DMS79 treated with DMSO at 0.1 percent for 48 hours (cell line): ENCODE data around the gene PPM1L.
"Not testable (repeated sequence)": the region's sequence is repeated elsewhere in the genome, so short reads cannot be mapped to it uniquely, and the experiment has no call there.

Source experiments
- DNase-seq: peaks from one replicate; lab custom pipeline; 2025; lab: John Stamatoyannopoulos, UW

PPM1L gene

GRCh38 chr3:160755776-160756304 is at the start of gene PPM1L:
PPM1L (plus strand) TSS chr3:160756231.
- peak; percentile 57 for DNase-seq

DNA sequence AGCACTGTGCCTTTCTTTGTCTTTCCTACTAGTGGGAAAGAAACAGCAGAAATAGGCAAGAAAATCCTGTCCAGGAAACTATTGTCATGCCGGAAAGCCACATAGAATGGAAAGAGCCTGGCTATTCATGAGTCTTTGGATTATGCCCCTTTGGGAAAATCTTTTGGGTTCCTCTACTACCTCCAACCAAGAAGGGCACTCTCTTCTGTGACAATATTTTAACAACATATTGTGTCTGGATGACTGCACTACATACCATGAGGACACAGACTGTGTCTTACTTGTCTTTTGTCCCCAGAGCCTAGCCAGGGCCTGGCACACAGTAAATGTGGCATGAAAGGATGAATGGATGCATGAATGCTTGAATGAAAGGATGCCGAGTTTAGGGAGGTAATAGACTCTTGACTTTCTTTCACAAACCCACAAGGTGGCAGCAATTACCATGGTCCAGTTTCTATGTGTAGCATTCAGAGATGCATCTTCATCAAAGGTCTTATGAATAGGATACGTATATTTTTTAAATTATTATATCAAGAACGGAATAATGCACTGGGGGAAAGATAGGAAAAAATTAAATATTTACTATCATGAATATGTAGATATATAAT is 48.7 kb upstream of the PPM1L start:
- peak; percentile 55 for DNase-seq

DNA sequence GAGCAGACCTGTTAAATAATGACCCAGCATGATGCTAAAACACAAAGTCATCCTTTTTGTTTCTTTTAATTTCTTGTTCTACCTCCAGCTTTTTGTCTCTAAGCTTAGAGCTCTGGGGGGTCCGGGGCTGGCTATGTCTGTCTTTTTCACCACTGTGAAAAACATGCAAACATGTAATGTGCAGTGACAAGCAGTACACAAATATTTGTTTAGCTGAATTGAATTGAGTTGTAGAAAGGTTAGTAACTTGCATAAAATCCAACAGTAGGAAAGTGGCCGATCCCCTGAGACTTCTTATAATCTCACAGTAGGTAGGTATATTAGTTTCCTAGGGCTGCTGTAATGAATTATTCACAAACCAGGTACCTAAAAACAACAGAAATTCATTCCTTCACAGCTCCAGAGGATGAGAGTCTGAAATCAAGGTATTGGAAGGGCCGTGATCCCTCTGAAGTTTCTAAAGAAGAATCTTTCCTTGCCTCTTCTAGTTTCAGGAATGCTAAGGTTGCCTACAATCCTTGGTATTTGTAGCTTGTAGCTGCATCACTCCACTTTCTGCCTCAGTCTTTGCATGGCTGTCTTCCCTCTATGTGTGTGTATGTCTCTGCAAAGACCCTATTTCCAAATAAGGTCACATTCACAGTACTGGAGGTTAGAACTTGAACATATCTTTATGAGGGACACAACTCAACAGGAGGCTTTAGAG is 46.4 kb upstream of the PPM1L start:
- DNase-seq, result no peak

GRCh38 chr3:160713144-160713543 is 42.9 kb upstream of the PPM1L start:
- not testable (repeated sequence) for DNase-seq

GRCh38 chr3:160719710-160720109 is 36.3 kb upstream of the PPM1L start:
- no peak for DNase-seq

- no peak for DNase-seq
Observed at GRCh38 chr3:160720123-160720746, 35.8 kb upstream of the PPM1L start.

- no peak for DNase-seq
Observed at GRCh38 chr3:160722331-160722730, 33.7 kb upstream of the PPM1L start.

GRCh38 chr3:160725338-160725737 is 30.7 kb upstream of the PPM1L start:
- DNase-seq, result no peak

GRCh38 chr3:160735826-160736225 is 20.2 kb upstream of the PPM1L start:
- peak; percentile 62 for DNase-seq

DNA sequence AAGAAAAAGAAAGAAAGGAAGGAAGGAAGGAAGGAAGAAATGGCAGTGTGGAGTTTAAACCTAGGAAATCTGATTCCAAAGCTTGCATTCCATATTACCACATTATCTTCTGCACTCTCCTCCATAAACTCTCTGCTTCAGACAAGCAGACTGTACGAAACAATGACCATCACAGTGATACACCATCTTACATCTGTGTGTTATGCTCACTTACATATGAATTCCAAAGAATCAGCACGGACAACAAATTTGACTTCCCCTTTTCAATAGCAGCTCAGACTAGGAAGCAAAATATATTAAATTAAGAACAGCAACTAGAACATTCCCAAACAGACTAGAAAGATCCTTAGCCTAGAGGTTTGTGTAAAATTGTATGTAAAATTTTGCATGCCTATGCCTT is 18.0 kb upstream of the PPM1L start:
- DNase-seq, result no peak

- peak; percentile 53 for DNase-seq
Observed at GRCh38 chr3:160739079-160739478, 17.0 kb upstream of the PPM1L start.

DNA sequence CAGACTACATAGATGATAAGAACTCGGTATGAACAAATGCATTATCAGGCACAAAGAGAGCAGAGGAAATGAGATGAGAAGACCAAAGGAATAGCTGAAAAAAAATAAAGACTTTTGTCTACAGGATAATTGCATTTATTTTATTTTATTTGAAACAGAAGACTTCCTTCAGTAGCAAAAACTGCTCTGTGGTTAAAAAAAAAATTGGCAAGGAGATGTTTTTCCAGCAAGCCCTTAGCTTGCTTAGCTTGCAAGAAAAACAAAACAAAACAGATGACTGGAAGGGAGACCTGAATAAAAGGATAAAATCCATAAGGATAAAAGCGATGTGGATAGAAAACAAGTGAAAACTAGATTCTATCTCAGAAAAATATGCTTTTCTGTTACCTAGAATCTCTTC is 9.1 kb upstream of the PPM1L start:
- DNase-seq, result no peak

GRCh38 chr3:160747422-160747821 is 8.6 kb upstream of the PPM1L start:
- no peak for DNase-seq

- no peak for DNase-seq
Observed at GRCh38 chr3:160748231-160748630, 7.8 kb upstream of the PPM1L start.

- peak; percentile 19 for DNase-seq
Observed at GRCh38 chr3:160748787-160749186, 7.2 kb upstream of the PPM1L start.

DNA sequence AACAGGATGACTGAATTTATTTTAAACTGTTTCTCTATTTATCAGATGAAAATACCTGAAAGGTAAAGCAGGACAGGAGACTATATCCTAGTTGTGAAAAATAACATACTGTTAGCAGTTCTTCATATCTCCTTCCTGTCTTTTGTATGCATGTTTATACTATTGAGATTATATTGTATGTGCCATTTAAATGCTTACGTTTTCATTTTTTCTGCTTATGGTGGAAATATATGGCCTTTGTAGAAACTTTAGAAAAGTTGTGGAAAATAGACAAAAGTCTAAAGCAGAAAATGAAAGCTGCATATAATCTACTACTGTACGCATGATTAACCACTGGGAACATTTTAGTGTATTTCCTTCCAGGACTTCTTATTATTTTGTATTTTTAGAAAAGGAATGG is 2.1 kb upstream of the PPM1L start:
- DNase-seq, result no peak

GRCh38 chr3:160754371-160754854 is 1.6 kb upstream of the PPM1L start:
- peak; percentile 51 for DNase-seq

DNA sequence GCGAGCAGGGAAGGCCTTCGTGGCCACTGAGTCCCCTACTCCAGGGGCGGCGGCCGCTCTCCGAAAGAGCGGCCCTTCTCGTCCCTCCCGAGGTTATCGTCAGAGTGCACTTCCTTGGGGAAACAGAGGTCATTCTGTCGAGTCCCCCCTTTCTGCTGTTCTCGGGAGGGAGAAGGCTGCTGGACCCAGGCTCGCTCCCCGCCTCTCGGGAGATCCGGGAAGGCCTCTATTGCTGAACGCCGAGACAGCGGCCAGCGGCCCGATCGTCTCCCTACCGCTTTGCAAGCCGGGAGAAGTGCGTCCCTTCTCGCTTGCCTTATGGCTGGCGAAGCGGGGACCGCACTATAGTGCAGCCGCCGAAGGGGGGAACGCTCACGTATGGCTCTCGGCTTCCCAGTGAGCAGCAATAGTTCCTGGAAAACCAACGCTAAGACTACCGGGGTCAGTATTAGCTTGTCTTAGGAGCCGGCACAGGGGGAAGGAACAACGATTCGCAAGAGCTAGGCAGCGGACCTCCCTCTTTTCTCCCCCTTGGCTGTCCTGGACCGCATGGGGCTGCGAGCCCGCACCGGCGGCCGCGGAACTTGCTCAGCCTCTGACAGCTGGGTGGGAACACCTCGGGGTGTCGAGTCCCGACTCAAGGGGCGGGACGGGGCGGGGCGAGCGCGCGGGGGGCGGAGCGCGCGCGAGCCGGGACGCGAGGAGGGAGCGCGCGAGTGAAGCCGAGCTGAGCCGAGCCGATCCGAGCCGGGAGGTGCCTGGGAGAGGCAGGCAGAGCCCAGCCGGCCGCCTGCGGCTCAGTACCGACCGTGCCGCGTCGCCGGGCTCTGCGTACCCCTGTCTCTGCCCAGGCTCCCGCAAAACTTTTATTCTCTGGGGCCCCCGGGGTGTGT is 930 bp upstream of the PPM1L start:
- DNase-seq, result peak; percentile 87

- DNase-seq, result peak; percentile 43
Observed at GRCh38 chr3:160757233-160758106, 1.4 kb downstream of the PPM1L start.

- DNase-seq, result no peak
Observed at GRCh38 chr3:160758929-160759577, 3.0 kb downstream of the PPM1L start.
